Hematopoietic multipotent progenitor cell treated with erythropoietin and hydrocortisone succinate and interleukin-3 and kit ligand, for 6 days (in vitro differentiated cells): ENCODE results near the gene ZPR1.
"Not testable (repeated sequence)": the region's sequence is repeated elsewhere in the genome, so short reads cannot be mapped to it uniquely, and the experiment has no call there.

Experiments
- DNase-seq: peaks from one replicate; pipeline ENCODE4 v3.0.0-alpha.2; 2015

Gene ZPR1

GRCh38 chr11:116787786-116788486 is at the start of gene ZPR1:
Gene ZPR1, minus strand, starts transcription at chr11:116788023. Its CDS starts 33 bp downstream, at chr11:116787990.
- DNase-seq = peak; percentile 88

DNA sequence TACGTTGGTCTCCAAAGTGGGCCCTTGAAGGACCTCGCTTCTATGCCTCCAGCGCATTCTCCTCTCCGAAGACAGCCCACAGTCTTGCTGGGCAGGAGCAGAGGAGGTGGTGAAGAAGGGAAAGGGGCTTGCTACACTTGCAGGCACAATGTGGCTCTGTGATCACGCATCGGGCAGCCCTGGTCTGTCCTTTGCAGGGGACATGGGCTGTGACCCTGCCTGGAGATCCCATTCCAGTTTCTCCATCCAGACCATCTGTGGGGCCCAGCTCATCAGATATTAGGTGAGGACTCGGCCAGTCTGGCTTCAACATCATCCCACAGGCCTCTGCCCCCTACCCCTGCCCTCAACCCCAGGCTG is 48.8 kb upstream of the ZPR1 start:
- DNase-seq = no peak

DNA sequence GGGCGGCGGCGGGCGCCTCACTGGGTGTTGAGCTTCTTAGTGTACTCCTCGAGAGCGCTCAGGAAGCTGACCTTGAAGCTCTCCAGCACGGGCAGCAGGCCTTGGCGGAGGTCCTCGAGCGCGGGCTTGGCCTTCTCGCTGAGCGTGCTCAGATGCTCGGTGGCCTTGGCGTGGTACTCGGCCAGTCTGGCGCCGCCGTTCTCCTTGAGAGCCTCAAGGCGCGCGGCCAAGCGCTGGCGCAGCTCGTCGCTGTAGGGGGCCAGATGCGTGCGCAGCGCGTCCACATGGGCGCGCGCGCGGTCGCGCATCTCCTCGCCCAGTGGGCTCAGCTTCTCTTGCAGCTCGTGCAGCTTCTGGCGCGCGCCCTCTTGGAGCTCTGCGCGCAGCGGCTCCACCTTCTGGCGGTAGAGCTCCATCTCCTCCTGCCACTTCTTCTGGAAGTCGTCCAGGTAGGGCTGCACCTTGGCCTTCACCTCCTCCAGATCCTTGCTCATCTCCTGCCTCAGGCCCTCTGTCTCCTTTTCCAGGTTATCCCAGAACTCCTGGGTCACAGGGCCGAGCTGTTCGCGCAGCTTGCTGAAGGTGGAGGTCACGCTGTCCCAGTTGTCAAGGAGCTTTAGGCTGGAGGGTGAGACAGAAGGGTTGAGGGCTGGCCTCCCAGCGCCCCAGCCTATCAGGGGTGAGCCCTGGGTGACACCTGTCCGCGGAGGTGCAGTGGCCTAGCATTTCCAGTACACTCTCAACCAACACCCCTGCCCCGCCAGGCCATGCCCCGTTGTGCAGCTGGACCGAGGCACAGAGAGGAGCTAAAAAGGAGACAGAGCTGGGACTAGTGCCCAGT is 48.2 kb upstream of the ZPR1 start:
- DNase-seq = peak; percentile 95

DNA sequence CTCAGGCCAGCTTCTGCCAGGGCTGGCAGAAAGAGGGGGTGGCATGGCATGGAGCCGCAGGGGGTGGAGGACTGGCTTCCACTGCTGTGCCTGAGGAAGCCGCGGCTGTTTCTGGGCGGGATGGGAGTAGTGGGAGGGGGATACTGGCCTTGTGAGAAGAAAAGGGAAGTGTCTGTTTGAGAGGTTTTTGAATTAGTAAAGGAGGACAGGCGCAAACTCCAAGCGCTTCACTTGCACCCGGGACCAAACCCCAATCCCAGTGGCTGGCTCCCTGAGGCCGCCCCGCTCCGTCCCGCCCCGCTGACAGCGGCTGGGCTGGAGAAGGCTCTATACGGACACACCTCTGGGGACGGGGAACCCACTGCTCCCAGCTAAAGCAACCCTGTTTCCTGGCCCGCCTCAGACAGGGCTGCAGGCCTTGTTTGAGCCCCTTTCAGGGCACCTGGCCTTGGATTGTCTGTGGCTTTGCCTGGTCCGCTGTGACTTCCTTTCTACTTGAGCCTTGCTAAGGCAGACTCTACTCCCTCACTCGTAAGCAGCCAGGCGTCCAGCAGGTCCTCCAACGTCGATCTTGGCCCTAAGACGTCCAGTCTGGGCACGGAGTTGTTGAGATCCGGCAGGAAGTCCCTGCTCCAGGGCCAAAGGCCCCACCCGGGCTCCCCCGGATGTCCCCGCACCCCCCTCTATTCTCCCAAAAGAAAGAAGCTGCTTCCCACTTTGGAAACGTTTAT is 47.4 kb upstream of the ZPR1 start:
- DNase-seq = peak; percentile 49

- not testable (repeated sequence) for DNase-seq
Observed at GRCh38 chr11:116834535-116835041, 46.8 kb upstream of the ZPR1 start.

GRCh38 chr11:116833816-116834534 is 46.2 kb upstream of the ZPR1 start:
- no peak for DNase-seq

GRCh38 chr11:116833491-116833815 is 45.6 kb upstream of the ZPR1 start:
- no peak for DNase-seq

DNA sequence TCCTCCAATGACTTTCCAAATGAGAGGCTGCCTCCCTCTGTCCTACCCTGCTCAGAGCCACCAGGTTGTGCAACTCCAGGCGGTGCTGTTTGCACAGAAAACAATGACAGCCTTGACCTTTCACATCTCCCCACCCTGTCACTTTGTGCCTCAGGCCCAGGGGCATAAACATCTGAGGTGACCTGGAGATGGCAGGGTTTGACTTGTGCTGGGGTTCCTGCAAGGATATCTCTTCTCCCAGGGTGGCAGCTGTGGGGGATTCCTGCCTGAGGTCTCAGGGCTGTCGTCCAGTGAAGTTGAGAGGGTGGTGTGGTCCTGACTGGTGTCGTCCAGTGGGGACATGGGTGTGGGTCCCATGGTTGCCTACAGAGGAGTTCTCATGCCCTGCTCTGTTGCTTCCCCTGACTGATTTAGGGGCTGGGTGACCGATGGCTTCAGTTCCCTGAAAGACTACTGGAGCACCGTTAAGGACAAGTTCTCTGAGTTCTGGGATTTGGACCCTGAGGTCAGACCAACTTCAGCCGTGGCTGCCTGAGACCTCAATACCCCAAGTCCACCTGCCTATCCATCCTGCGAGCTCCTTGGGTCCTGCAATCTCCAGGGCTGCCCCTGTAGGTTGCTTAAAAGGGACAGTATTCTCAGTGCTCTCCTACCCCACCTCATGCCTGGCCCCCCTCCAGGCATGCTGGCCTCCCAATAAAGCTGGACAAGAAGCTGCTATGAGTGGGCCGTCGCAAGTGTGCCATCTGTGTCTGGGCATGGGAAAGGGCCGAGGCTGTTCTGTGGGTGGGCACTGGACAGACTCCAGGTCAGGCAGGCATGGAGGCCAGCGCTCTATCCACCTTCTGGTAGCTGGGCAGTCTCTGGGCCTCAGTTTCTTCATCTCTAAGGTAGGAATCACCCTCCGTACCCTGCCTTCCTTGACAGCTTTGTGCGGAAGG is 44.8 kb upstream of the ZPR1 start:
- DNase-seq = no peak

- DNase-seq = no peak
Observed at GRCh38 chr11:116831790-116832349, 44.0 kb upstream of the ZPR1 start.

GRCh38 chr11:116830184-116830912 is 42.5 kb upstream of the ZPR1 start:
- no peak for DNase-seq

DNA sequence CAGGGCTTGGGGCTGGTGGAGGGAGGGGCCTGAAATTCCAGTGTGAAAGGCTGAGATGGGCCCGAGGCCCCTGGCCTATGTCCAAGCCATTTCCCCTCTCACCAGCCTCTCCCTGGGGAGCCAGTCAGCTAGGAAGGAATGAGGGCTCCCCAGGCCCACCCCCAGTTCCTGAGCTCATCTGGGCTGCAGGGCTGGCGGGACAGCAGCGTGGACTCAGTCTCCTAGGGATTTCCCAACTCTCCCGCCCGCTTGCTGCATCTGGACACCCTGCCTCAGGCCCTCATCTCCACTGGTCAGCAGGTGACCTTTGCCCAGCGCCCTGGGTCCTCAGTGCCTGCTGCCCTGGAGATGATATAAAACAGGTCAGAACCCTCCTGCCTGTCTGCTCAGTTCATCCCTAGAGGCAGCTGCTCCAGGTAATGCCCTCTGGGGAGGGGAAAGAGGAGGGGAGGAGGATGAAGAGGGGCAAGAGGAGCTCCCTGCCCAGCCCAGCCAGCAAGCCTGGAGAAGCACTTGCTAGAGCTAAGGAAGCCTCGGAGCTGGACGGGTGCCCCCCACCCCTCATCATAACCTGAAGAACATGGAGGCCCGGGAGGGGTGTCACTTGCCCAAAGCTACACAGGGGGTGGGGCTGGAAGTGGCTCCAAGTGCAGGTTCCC is 41.8 kb upstream of the ZPR1 start, which contains the start of gene APOC3:
Gene APOC3 (plus strand): TSS at position 383 of the 659 bp plus-strand sequence. CDS start 676 bp downstream, outside the sequence.
- no peak for DNase-seq

GRCh38 chr11:116828632-116829524 is 41.1 kb upstream of the ZPR1 start:
- DNase-seq = peak; percentile 30

GRCh38 chr11:116827461-116827860 is 39.6 kb upstream of the ZPR1 start:
- no peak for DNase-seq

DNA sequence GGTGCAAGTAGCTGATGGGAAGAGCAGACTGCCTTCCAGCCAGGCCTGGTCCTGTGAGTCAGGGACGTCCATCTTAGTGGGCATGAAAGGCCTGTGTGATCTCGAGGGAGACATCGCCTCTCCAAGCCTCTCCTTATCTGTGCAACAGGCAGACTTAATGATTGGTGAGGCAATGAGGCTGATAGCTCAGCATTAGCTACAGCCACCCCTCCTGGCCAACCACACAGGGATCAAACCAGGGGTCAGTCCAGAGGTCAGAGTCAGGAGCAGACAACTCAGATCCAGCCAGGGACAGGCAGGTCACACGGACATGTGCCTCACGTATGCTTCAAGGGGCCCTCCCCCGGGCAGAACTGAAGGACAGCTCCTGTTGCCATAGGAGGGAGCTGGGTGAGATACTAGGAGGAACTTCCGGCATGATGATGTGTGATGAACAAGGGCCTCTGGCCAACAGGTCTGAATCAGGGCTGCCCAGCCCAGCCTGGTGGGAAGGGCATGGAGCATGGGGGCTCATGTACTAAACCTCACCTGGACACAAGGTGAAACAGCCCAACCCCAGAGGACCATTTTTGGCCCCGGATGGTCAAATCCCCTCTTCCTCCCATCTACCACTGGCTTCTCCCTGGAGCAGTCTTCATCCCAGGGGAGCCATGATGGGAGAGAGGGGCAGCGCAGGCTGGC is 39.1 kb upstream of the ZPR1 start:
- no peak for DNase-seq

DNA sequence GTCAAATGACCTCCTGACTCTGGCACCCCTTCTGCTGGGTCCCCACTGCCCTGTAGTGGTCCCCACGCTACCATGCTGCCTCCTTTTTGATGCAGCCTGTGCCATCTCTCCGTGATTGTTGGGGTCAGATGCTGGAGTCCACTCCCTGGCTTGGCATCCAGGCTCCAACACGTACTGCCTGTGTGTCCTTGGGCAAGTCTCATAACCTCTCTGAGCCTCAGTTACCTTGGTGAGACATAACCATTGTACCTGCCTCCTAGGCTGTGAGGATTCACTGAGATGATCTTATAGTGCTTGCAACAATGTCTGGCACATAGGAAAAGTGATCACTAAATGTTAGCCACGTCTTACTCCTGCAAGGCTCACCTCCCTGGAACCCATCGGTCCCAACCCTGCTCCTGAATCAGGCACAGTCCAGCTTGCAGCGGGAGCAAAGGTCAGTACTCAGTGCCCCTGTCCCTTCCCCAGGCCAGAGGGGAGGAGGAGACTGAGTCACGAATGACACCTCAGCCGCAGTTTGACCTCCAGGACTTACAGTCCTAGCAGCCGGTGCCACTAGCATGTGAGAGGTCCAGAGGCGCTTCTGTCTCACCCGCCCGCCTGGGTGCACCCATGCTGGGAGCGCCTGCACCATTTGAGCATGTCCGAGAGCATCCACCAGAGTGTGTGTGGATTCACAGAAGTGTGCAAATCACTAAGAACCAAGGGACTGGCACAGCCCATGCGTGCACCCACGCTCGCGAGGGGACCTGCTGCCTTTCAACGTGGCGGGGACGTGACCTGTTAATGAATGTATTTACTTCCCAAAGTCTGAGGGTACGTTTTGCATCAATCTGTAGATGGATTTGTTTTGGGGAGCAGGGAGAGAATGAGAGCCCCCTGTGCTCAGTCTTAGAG is 38.3 kb upstream of the ZPR1 start:
- DNase-seq = no peak

GRCh38 chr11:116825434-116825833 is 37.6 kb upstream of the ZPR1 start:
- DNase-seq = no peak
